Measurements from ENCODE around the gene LY6G6C. TPM values are rescaled to one million over a fixed set of nuclear protein-coding genes. Genes with fewer than 3 reads are reported as not detected.

The LY6G6C gene
- polyA plus RNA-seq, 10 donors = 0.19 to 1.0 (median 0.38) TPM; not detected in 1

DNA sequence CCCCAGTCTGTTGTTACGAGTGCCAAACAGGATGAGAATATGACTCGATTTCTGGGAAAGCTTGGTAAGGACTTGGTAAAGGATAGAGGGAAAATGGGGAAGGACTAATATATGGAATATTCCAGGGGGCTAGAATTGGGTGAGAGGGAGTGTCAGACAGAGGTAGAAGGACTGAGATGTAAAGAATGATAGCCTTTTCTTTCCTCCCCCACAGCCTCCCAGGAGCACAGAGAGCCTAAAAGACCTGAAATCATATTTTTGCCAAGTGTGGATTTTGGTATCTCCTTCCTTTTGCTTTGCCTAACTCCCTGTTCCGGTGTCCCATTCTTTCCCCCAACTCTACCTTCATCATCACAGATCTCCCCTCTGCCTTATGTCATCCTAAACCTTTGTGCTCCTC, 21.3 kb upstream of the LY6G6C start:
- DNase-seq = no peak

GRCh38 chr6:31741815-31742214, 20.3 kb upstream of the LY6G6C start:
- DNase-seq = no peak

- no peak for DNase-seq
Measured at GRCh38 chr6:31740397-31741223, 19.1 kb upstream of the LY6G6C start.

DNA sequence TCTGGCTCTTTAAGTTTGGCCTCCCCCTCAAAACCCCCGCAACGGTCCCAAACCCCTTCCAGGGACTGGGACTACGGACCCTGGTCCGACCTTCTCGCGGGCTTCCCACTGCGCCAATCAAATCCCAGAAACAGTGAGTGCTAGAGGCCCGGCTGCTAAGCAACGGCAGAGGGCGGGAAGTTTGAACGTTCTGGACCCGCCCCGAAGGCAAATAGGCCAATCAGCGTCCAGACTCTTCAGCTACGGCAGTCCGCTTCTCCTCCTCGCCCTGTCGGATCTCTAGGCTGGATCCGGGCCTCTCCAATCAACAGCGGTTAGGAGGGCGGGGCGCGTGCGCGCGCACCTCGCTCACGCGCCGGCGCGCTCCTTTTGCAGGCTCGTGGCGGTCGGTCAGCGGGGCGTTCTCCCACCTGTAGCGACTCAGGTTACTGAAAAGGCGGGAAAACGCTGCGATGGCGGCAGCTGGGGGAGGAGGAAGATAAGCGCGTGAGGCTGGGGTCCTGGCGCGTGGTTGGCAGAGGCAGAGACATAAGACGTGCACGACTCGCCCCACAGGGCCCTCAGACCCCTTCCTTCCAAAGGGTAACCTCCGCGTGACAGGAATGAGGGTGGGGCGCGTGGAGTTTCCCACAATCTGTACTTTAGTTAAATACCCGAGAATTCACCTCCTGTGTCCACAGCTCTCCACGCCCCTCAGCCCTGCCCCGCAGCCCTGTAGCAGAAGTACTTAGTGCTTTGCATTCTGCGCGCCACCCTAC, 18.3 kb upstream of the LY6G6C start, which contains the start of gene MSH5:
TSS of gene MSH5 (plus strand) at position 367 of the 758 bp plus-strand sequence. CDS start 462 bp downstream, outside the sequence.
- DNase-seq = peak; percentile 98 to 99 (median 99)

DNA sequence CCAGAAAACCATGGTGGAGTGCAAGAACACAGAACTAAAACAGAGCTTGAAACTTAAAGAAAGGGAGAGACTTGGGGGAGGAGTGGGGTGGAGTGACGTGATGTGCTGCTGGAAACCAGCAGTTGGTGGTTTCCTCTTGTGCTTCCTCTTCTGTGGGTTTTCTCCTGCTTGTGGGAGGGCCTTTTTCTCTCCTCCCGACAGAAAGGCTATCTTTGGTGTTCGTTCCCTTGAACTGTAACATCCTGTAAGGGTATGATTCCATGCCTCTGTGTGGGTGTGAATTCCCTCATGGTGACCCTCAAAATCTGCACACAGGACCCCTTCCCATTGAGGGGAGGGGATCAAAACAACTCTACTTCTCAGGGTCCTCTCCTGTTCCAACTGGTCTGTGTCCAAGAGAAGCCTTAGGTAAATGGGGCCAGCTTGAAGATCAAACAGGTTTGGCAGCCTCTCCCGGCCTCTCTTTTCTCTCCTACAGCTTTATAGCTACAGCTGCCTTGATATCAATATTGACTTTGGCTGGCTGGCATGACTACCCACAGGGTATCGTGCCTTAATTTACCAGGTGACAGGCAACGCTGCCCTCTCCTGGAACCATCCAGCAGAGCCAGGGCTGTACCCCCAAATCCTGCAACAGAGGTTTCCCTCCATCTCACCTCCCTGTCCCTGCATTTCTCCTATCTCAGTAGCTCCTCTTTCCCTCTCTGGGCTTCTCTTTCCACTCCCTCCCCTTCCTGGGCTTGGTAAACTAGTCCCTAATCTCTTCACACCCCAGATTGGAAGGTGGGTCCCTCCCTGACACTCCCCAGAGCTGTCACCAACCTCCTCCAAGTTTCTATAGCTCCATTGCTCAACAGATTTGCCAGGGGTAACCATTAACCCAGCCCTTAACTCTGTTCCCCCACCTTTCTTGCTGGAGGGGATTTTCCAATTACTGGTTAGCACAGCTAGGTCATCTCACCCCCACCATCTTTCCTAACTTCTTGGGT, 16.7 kb upstream of the LY6G6C start:
- peak; percentile 69 to 83 (median 74) for DNase-seq

DNA sequence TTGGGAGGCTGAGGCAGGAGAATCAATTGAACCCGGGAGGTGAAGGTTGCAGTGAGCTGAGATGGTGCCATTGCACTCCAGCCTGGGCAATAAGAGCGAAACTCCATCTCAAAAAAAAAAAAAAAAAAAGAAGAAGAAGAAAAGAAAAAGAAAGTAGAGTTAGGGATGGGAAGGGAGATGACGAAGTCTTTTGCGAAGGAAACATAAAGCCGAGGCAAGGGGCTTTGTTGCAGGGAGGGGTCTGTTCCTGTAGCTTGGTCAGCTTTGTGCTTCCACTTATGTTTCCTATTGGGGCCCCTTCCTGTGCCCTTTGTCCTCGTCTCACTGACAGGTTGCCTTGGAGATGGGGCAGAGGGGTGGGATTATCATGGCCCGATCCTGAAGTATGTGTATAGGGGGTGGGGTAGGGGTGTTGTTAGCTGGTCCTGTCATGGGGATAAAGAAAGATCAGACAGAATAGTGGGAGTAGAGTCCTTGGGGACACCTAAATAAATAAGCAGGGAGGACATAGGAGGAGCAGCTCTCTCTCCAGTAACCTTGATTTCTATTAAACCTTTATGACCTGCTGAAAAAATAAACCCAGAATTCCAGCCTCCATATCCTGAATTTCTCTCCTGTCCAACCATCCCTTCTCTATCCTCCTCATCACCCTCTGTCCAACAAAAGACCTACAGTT, 15.9 kb upstream of the LY6G6C start:
- DNase-seq = peak in 1 of 3 donors; percentile 65

GRCh38 chr6:31736768-31737314, 15.3 kb upstream of the LY6G6C start:
- no peak for DNase-seq

- DNase-seq = peak; percentile 80 to 95 (median 87)
Measured at GRCh38 chr6:31736021-31736767, 14.6 kb upstream of the LY6G6C start, which contains the start of gene CLIC1. CLIC1 (minus strand) TSS chr6:31736530; CDS start chr6:31736300, 230 bp downstream.

DNA sequence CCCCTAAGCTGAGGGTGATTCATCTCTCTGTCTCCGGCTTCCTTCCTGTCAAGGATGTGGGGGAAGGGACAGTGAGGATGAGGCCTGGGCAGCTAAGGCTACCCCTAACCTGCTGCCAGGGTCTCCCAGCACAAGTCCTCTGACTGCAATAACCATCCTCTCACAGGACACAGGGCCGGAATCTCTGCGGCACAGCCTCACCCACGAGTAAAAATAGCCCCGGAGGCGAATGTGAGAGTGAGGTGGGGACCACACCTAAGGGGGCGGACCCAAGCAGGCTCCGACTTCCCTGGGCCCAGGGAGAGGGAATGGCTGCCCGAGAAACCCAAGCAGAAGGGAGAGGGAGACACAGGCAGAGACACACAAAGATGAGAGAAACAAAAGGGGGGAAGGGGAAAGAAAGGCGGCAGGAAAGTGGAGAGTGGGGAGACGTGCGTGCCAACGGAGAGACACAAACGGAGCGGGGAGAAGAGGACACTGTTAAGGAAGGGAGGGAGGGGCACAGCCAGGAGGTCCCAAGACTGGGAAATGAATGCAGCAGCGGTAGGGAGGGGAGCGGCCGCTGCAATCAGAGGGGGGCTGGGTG, 13.4 kb upstream of the LY6G6C start:
- DNase-seq = peak in 1 of 3 donors; percentile 76

GRCh38 chr6:31734247-31734820, 12.8 kb upstream of the LY6G6C start:
- DNase-seq = no peak

DNA sequence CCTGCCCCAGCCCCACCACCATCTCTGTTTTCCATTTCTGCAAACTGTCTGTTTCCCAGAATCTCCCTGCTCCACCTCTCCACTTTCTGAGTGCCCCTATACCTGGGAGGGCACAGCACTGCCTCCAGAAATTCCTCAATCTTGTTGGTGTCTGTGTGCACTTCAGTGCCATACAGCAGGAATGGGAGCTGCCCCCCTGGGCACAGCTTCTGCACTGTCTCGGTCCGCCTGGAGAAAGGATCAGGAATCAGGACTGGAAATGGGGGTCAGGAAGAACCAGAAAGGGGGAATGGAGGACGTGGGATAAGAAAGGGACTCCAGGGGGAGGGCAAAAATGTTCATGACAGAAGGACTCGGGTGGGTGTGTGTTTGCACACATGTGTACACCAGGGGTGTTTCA, 12.2 kb upstream of the LY6G6C start:
- DNase-seq = no peak

DNA sequence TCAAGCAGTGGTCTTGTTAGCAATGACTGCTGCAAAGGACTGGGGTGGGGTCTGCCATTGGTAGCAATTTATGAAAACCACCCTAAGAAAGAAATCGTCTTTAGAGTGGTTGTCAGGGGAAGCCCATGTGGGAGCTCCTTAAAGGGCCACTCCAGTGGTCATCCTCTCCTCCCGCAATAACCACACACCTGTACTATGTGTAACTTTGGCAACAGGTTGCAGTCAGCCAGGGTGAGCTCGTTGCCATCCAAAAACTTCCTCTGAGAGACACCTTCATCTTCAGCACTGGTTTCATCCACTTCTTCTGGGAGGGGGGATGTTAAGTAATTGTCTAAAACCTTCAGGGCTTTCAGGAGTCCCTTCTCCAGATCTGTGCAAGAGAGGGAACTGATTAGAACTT, 10.5 kb upstream of the LY6G6C start:
- DNase-seq = no peak

DNA sequence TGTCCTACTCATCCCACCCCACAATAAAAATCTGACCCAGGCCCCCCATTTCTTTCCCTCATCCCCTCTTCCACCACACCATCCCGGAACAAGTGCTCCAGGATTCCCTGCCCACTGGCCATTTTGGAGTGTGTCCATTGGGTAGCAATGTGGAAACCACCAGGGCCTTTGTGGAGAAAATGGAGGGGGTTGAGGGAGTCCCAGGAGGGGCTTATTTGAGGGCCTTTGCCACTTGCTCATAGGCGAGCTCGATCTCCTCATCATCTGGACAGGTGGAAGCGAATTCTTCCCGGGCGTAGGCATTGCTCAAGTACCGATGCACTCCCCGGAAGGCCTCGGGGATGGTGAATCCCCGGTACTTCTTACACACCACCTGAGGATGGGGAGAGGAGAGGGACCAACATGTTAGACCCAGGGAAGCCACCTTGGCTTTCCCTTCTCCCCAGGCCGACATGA, 9.1 kb upstream of the LY6G6C start:
- no peak for DNase-seq

DNA sequence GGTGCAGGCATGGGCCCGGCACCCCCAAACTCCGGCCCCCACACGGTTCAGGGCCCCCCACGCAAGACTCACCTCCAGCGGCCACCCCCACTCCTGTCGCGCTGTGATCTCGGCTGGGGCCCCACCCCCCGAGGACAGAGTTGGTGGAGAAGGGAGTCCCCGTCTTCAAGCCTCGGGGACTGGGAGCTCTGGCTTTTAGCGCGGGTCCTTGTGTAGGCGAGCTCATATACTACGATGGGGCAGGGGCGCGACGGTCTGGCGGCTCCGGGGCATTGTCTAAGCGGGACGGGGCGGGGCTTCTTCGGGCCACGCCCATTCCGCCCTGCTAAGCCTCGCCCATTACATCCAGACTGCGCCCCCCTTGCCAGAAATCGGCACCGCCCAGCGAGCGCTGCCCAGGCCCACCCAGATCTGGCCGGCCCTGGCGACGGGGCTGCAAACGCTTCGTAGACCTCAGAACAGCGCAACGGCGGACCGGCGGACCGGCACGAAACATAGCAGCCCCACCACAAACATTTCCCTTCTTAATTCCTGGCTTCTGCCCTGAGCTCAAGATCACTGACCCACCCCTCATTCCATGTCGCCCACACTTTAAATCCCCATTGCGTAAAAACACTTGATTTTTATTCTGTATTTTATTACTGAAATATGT, 8.6 kb upstream of the LY6G6C start:
- DNase-seq = peak; percentile 91 to 97 (median 97)

DNA sequence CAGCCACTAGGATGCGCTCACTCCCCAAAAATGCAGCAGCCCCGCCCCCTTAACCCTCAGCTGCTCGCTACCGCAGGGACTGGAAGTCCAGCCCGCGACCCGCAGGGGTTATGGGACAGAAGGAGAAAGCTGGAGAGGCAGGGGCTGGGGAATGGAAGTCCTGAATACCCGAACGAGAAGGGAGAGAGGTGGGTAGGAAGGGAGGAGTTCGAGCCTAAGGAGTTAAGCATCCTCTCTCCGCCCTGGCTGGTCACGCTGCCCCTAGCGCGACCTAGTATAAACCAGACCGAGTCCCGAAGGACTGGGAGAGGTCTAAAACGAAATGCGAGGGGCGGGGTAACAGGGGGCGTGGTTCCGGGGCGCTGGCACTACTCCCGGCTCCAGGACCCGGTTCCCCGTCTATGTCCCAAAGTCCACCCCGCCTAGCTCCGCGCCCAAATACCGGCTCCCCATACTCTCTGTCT, 8.0 kb upstream of the LY6G6C start:
- peak; percentile 90 to 97 (median 93) for DNase-seq

- peak in 1 of 3 donors; percentile 47 for DNase-seq
Measured at GRCh38 chr6:31728767-31729514, 7.4 kb upstream of the LY6G6C start, which contains the start of gene DDAH2. DDAH2 (minus strand) TSS chr6:31729299; CDS start chr6:31729161, 138 bp downstream.

Data from muscle of back (tissue), 11 donors.